GF-D8 (cell line): Measurements from ENCODE around the gene ATP5F1E.
"Not testable (repeated sequence)": the region's sequence is repeated elsewhere in the genome, so short reads cannot be mapped to it uniquely, and the experiment has no call there.

Experiments used
- DNase-seq: peaks from one replicate; lab custom pipeline; 2025; lab: John Stamatoyannopoulos, UW

Gene ATP5F1E

GRCh38 chr20:59019217-59019616 lies 12.9 kb downstream of the ATP5F1E start, which contains the start of gene TUBB1:
Gene TUBB1, plus strand, starts transcription at chr20:59019429. Its CDS starts 94 bp downstream, at chr20:59019523.
- DNase-seq = no peak

- no peak for DNase-seq
Measured at GRCh38 chr20:59018817-59019216, 13.3 kb downstream of the ATP5F1E start.

- DNase-seq = no peak
Measured at GRCh38 chr20:59017493-59018231, 14.5 kb downstream of the ATP5F1E start.

GRCh38 chr20:59016795-59017492 lies 15.2 kb downstream of the ATP5F1E start:
- DNase-seq = no peak

- DNase-seq = no peak
Measured at GRCh38 chr20:59015812-59016711, 16.1 kb downstream of the ATP5F1E start.

GRCh38 chr20:59015411-59015810 lies 16.7 kb downstream of the ATP5F1E start:
- no peak for DNase-seq

GRCh38 chr20:59014680-59015389 lies 17.3 kb downstream of the ATP5F1E start:
- no peak for DNase-seq

- no peak for DNase-seq
Measured at GRCh38 chr20:59013959-59014608, 18.1 kb downstream of the ATP5F1E start.

- DNase-seq = no peak
Measured at GRCh38 chr20:59013031-59013951, 18.8 kb downstream of the ATP5F1E start.

- not testable (repeated sequence) for DNase-seq
Measured at GRCh38 chr20:59011874-59012157, 20.3 kb downstream of the ATP5F1E start.

GRCh38 chr20:59010995-59011873 lies 20.9 kb downstream of the ATP5F1E start:
- no peak for DNase-seq

- DNase-seq = no peak
Measured at GRCh38 chr20:59010321-59010994, 21.7 kb downstream of the ATP5F1E start.

GRCh38 chr20:59008715-59009336 lies 23.3 kb downstream of the ATP5F1E start:
- DNase-seq = no peak

GRCh38 chr20:59007665-59008511 lies 24.2 kb downstream of the ATP5F1E start:
- peak; percentile 74 for DNase-seq

- no peak for DNase-seq
Measured at GRCh38 chr20:59006864-59007664, 25.1 kb downstream of the ATP5F1E start, which contains the start of gene CTSZ. Gene CTSZ, minus strand, starts transcription at chr20:59007254. Its CDS starts 126 bp downstream, at chr20:59007128.

GRCh38 chr20:59006167-59006863 lies 25.8 kb downstream of the ATP5F1E start:
- no peak for DNase-seq
